Measurements from ENCODE around the gene TTC27.

GRCh38 chr2:32706815-32707579, 79.1 kb downstream of the TTC27 start:
- TF ChIP-seq, protein P1, sequence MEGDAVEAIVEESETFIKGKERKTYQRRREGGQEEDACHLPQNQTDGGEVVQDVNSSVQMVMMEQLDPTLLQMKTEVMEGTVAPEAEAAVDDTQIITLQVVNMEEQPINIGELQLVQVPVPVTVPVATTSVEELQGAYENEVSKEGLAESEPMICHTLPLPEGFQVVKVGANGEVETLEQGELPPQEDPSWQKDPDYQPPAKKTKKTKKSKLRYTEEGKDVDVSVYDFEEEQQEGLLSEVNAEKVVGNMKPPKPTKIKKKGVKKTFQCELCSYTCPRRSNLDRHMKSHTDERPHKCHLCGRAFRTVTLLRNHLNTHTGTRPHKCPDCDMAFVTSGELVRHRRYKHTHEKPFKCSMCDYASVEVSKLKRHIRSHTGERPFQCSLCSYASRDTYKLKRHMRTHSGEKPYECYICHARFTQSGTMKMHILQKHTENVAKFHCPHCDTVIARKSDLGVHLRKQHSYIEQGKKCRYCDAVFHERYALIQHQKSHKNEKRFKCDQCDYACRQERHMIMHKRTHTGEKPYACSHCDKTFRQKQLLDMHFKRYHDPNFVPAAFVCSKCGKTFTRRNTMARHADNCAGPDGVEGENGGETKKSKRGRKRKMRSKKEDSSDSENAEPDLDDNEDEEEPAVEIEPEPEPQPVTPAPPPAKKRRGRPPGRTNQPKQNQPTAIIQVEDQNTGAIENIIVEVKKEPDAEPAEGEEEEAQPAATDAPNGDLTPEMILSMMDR (conservative IDR thresholded peaks at IDR 0.05 in 1 of 2, IDR thresholded peaks at IDR 0.05 in 1 of 2; ENCODE audit: extremely low read depth in 1 of 2, insufficient read depth in 1 of 2, low read depth in 1 of 2, low read length in 2 of 2) = no peak
- no peak for TF ChIP-seq EZH2 (IDR thresholded peaks at IDR 0.05; ENCODE audit: borderline replicate concordance, low read length)
